ENCODE results near the gene CABS1.

DNA sequence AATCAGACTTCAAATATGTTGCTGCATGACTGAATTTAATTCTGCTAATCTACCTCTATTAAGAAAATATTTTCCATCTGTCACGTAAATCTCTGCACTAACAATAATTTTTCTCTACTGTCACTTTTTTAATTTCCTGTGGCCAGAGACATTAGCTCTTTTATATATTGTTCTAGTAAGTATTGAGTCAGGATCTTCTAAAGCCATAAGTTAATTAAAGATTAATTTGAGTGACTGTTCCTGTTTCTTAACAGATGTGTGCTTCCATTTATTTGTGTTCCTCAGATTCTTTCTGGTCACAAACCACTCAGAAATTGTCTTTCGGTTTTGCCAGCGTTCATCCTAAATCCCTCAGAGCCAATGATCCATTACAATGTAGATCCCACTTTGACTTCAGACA is 45.8 kb downstream of the CABS1 start:
- TF ChIP-seq POLR2A (IDR thresholded peaks at IDR 0.05; ENCODE audit: low read depth, low read length) = no peak
- no peak for TF ChIP-seq POLR2AphosphoS5 (IDR thresholded peaks at IDR 0.05; ENCODE audit: low read depth, low read length)
